Fibroblast of villous mesenchyme (primary cell): ENCODE measurements around the gene BMI1. TPM values are rescaled to one million over a fixed set of nuclear protein-coding genes. Genes with fewer than 3 reads are reported as not detected.

Experiments used
- DNase-seq: peaks from one replicate; pipeline ENCODE4 v3.0.0-alpha.2; 2010; ENCODE audit warnings: low read depth
- H3K4me3 ChIP-seq: 2 replicates; pipeline ENCODE4 v1.5.1; 2011; ENCODE audit warnings: low read depth, mild to moderate bottlenecking, low read length
- total RNA-seq: library from RNA; depleted of rRNA; stranded (reverse); fragments of >200 nt; gene quantifications from 2 replicates; pipeline ENCODE4 v1.2.3, GENCODE V29; 2012
- TF ChIP-seq, protein P1 (sequence below): IDR thresholded peaks from 2 replicates; pipeline ENCODE4 v1.5.1; 2012; ENCODE audit warnings: low read depth, mild to moderate bottlenecking, low read length; ENCODE audit not compliant: insufficient read depth

The BMI1 gene
- total RNA-seq, 1 donor, result 43.2 TPM

DNA sequence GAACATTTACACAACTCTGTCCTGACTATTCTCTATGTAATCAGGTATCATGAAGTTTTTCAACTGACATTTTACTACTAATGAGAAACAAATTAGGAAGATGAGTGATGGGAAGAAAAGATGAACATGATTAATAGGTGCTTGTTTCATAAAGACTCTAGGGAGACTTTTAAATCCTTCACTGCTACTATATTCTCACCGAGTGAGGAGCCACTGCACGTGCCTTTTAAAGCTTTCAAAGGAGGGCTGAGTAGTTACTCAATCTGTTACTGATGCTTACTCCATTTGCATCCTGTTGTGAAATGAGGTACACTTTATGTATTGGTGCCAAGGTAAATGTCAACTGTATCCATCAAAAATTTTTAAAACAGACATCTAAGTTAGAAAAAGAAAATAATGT is 6.0 kb upstream of the BMI1 start:
- H3K4me3 ChIP-seq, result no peak overlapping the region
- TF ChIP-seq, protein P1, sequence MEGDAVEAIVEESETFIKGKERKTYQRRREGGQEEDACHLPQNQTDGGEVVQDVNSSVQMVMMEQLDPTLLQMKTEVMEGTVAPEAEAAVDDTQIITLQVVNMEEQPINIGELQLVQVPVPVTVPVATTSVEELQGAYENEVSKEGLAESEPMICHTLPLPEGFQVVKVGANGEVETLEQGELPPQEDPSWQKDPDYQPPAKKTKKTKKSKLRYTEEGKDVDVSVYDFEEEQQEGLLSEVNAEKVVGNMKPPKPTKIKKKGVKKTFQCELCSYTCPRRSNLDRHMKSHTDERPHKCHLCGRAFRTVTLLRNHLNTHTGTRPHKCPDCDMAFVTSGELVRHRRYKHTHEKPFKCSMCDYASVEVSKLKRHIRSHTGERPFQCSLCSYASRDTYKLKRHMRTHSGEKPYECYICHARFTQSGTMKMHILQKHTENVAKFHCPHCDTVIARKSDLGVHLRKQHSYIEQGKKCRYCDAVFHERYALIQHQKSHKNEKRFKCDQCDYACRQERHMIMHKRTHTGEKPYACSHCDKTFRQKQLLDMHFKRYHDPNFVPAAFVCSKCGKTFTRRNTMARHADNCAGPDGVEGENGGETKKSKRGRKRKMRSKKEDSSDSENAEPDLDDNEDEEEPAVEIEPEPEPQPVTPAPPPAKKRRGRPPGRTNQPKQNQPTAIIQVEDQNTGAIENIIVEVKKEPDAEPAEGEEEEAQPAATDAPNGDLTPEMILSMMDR, result no peak
- no peak for DNase-seq

- TF ChIP-seq, protein P1, result no peak
- DNase-seq, result no peak
- peak overlapping the region; percentile 67 for H3K4me3 ChIP-seq
Measured at GRCh38 chr10:22315455-22316285, 5.2 kb upstream of the BMI1 start.

DNA sequence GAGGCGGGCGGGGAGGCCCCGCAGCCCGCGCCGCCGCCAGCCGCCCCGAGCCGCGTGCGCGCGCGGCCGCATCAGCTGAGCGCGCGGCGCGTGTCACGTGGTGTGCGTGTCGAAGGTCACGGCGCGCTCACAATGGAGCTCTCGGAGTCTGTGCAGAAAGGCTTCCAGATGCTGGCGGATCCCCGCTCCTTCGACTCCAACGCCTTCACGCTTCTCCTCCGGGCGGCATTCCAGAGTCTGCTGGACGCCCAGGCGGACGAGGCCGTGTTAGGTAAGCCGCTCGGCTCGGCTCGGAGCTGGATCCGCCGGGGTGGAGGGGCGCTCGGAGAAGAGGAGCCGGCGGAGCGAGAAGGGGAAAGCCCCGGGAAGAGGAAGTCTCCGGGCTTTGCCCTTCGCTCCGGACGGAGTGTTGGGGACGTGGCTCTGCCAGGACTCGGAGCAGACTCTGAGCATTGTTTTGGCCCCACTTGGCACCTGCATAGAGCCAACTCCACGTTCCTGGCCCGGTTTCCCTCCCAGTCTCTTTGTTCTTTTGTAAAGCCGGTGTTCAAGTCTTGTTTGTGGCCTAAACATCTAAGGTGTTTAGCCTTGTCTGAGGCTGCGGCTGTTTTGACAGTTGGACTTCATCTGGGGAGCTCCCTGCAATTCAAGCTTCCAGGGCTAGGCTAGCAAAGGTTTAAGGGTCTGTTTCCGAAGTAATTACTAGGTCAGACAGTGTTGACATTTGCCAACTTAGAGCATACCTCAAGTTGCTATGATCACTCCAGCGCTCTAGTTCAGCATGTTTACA is 4.4 kb upstream of the BMI1 start, which contains the start of gene COMMD3:
TSS of gene COMMD3 (plus strand) at position 103 of the 790 bp plus-strand sequence. CDS start at position 133, 30 bp downstream.
- TF ChIP-seq, protein P1, result no peak
- peak within 1 kb of the TSS; percentile 67 for H3K4me3 ChIP-seq
- peak; percentile 86 for DNase-seq

DNA sequence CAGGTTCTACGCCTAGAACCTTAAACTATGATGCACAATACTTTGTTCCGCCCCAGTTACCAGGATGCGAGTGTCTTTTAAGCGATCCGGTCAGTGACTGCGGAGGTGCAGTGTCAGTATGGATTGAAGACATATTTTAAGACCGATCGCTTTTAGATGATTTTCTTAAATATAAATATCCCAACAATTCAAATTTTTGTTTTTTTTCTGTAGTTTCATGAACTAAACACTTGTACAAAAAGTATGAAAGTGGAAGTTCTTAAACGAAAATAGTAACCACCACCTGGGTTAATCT is 3.9 kb upstream of the BMI1 start:
- H3K4me3 ChIP-seq, result peak overlapping the region; percentile 67
- TF ChIP-seq, protein P1, result no peak
- DNase-seq, result no peak

DNA sequence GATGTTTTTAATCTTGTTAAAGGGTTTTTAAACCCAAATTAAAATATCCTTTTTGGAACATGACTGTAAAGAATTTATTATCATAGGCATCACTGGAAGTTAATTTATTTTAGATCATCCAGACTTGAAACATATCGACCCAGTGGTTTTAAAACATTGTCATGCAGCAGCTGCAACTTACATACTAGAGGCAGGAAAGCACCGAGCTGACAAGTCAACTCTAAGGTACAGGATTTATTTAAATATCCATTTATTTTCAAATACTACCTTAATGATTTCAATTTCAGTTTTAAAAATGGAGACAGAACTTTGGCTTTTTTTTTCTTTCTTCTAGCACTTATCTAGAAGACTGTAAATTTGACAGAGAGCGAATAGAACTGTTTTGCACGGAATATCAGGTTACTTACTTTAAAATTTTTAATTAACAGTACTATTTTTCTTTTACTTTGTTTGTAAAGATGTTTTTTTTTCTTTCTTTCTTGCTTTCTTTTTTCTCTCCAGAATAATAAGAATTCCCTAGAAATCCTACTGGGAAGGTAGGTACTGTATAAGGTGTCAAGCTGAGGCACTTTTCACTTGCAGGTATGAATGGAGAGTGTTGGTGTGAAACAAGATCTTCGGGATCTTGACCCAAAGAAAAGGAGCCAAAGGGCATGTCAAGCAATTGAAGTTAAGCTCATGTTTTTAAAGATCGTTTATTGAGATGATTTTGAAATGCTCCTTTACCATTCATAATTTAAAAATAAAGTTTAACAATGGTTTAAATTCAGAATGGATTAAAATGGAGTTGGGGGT is 2.9 kb upstream of the BMI1 start:
- no peak overlapping the region for H3K4me3 ChIP-seq

GRCh38 chr10:22318772-22319171 is 2.1 kb upstream of the BMI1 start:
- TF ChIP-seq, protein P1, result no peak

More for the DNA sequence above, 2.9 kb upstream of the BMI1 start:
- TF ChIP-seq, protein P1, result no peak
- DNase-seq, result no peak

More at GRCh38 chr10:22318772-22319171, 2.1 kb upstream of the BMI1 start:
- DNase-seq, result no peak
- no peak overlapping the region for H3K4me3 ChIP-seq
